HCT116 (cell line): Measurements from ENCODE around the gene PDIA2. TPM values are rescaled to one million over a fixed set of nuclear protein-coding genes. Genes with fewer than 3 reads are reported as not detected.

Experiments
- ATAC-seq: fragments of 200-7000 bp; cut with Tn5 transposase; 2 replicates; pipeline ENCODE4 v1.9.1; 2020; ENCODE audit warnings: mild to moderate bottlenecking, moderate library complexity
- BruUV-seq: library from RNA; stranded (reverse); fragments of 400-500 nt; replicated peaks from 2 replicates; lab custom pipeline; 2021; lab: Mats Ljungman, UMichigan
- CTCF ChIA-PET: fragments of 300-600 bp; sonication (Branson Sonifier 250); formaldehyde crosslinking; loops from one replicate; lab custom pipeline; 2021; ENCODE audit warnings: antibody characterized with exemption; lab: Charles Lee
- POLR2A ChIA-PET: fragments of 300-600, 350-600 bp; sonication (Branson Sonifier 250); formaldehyde crosslinking; loops from one replicate; lab custom pipeline; 2021; ENCODE audit warnings: antibody characterized with exemption; lab: Charles Lee
- RAD21 ChIA-PET, 2 experiments: fragments of 300-600 bp; sonication (Branson Sonifier 250); formaldehyde crosslinking; loops; one replicate each; lab custom pipeline; 2023; ENCODE audit warnings: low total read pairs in 2 of 2; ENCODE audit not compliant: uncharacterized antibody in 2 of 2, unreplicated experiment in 2 of 2, low non-redundant PET in 1 of 2; lab: Charles Lee
- DNase-seq: peaks from one replicate; pipeline ENCODE4 v3.0.0-alpha.2; 2010; ENCODE audit warnings: low read depth, low spot score
- H2AFZ ChIP-seq: fragments of 200-600 bp; shearing (Covaris generic), sonication (generic); 2 replicates; pipeline ENCODE4 v1.6.1; 2017; ENCODE audit warnings: low read depth, mixed run types, mixed read lengths, antibody characterized with exemption, low read length; ENCODE audit not compliant: poor library complexity, severe bottlenecking
- H3K27ac ChIP-seq: 2 replicates; pipeline ENCODE4 v1.5.1; 2012; ENCODE audit warnings: low read depth, low read length
- H3K27me3 ChIP-seq: fragments of 200-600 bp; sonication (generic); 2 replicates; pipeline ENCODE4 v1.6.1; 2016; ENCODE audit warnings: mixed run types, low read length, mixed read lengths; ENCODE audit not compliant: insufficient read depth
- H3K36me3 ChIP-seq, 2 experiments: fragments of 200-500 bp in 1 of 2; fragments of 200-600 bp in 1 of 2; sonication (Bioruptor generic) in 1 of 2; sonication (generic) in 1 of 2; 2 replicates each; pipeline versions ENCODE4 v1.5.1 to v1.6.1; 2014 to 2016; ENCODE audit warnings: low read length in 2 of 2, inconsistent platforms in 1 of 2, mixed read lengths in 1 of 2, mixed run types in 1 of 2; ENCODE audit not compliant: insufficient read depth in 2 of 2, control insufficient read depth in 1 of 2
- H3K4me1 ChIP-seq, 2 experiments: fragments of 200-600 bp in 1 of 2; sonication (generic) in 1 of 2; 2 replicates each; pipeline versions ENCODE4 v1.5.1 to v1.6.1; 2012 to 2017; ENCODE audit warnings: low read length in 2 of 2, inconsistent platforms in 1 of 2, mild to moderate bottlenecking in 1 of 2, mixed read lengths in 1 of 2, mixed run types in 1 of 2, moderate library complexity in 1 of 2; ENCODE audit not compliant: insufficient read depth in 2 of 2, control insufficient read depth in 1 of 2
- H3K4me2 ChIP-seq: fragments of 200-600 bp; sonication (generic); 2 replicates; pipeline ENCODE4 v1.6.1; 2017; ENCODE audit warnings: mixed run types, low read length, mixed read lengths
- H3K4me3 ChIP-seq, 2 experiments: fragments of 200-600 bp in 1 of 2; sonication (generic) in 1 of 2; replicated peaks in 1 of 2; 2 replicates each; pipeline ENCODE4 v1.5.1; 2011 to 2016; ENCODE audit warnings: low read length in 2 of 2, control low read depth in 1 of 2, low read depth in 1 of 2, mild to moderate bottlenecking in 1 of 2, mixed read lengths in 1 of 2, mixed run types in 1 of 2
- H3K79me2 ChIP-seq: fragments of 200-600 bp; sonication (generic); 2 replicates; pipeline ENCODE4 v1.6.1; 2017; ENCODE audit warnings: mild to moderate bottlenecking, mixed run types, low read length, moderate library complexity, mixed read lengths; ENCODE audit not compliant: insufficient read depth
- H3K9ac ChIP-seq: fragments of 200-600 bp; sonication (generic); 2 replicates; pipeline ENCODE4 v1.6.1; 2016; ENCODE audit warnings: low read length, mixed read lengths
- H3K9me2 ChIP-seq: fragments of 200-600 bp; sonication (generic), shearing (Covaris generic); 2 replicates; pipeline ENCODE4 v1.6.1; 2017; ENCODE audit warnings: mixed run types, mild to moderate bottlenecking, moderate library complexity; ENCODE audit not compliant: insufficient read depth
- H3K9me3 ChIP-seq, 2 experiments: fragments of 200-500 bp in 1 of 2; fragments of 200-600 bp in 1 of 2; sonication (Bioruptor generic) in 1 of 2; sonication (generic) in 1 of 2; 2 replicates each; pipeline ENCODE4 v1.6.1; 2014 to 2017; ENCODE audit warnings: low read length in 2 of 2, mixed read lengths in 2 of 2, inconsistent platforms in 1 of 2, low read depth in 1 of 2, mild to moderate bottlenecking in 1 of 2, mixed run types in 1 of 2, moderate library complexity in 1 of 2; ENCODE audit not compliant: control insufficient read depth in 1 of 2, insufficient read depth in 1 of 2
- H4K20me1 ChIP-seq: fragments of 200-600 bp; sonication (generic), shearing (Covaris generic); 2 replicates; pipeline ENCODE4 v1.6.1; 2017; ENCODE audit warnings: mixed run types, mild to moderate bottlenecking, moderate library complexity; ENCODE audit not compliant: insufficient read depth
- CBX3 ChIP-seq: IDR thresholded peaks from 2 replicates; pipeline ENCODE4 v1.6.1; 2012; ENCODE audit warnings: low read depth
- CTCF ChIP-seq, 3 experiments: fragments of 200-600 bp in 1 of 3; sonication (generic) in 1 of 3; IDR thresholded peaks in 2 of 3; conservative IDR thresholded peaks in 1 of 3; 2 replicates each; pipeline ENCODE4 v1.5.1; 2012 to 2017; ENCODE audit warnings: low read depth in 2 of 3, low read length in 2 of 3, antibody characterized with exemption in 1 of 3, borderline replicate concordance in 1 of 3, control low read depth in 1 of 3, mild to moderate bottlenecking in 1 of 3, mixed read lengths in 1 of 3, mixed run types in 1 of 3, moderate library complexity in 1 of 3; ENCODE audit not compliant: insufficient read depth in 1 of 3
- EGR1 ChIP-seq: IDR thresholded peaks from 2 replicates; pipeline ENCODE4 v1.6.1; 2012; ENCODE audit warnings: low read depth
- ELF1 ChIP-seq: IDR thresholded peaks from 2 replicates; pipeline ENCODE4 v1.6.1; 2012; ENCODE audit warnings: low read depth, borderline replicate concordance
- EZH2 ChIP-seq: fragments of 200-600 bp; sonication (generic); IDR thresholded peaks from 2 replicates; pipeline ENCODE4 v1.6.1; 2017; ENCODE audit warnings: antibody characterized with exemption, mixed run types
- EZH2phosphoT487 ChIP-seq: fragments of 200-600 bp; IDR thresholded peaks from 2 replicates; pipeline ENCODE4 v1.6.1; 2018; ENCODE audit warnings: antibody characterized with exemption, borderline replicate concordance
- FOSL1 ChIP-seq: IDR thresholded peaks from 2 replicates; pipeline ENCODE4 v1.6.1; 2012; ENCODE audit warnings: low read depth
- JUND ChIP-seq: IDR thresholded peaks from 2 replicates; pipeline ENCODE4 v1.6.1; 2012
- POLR2A ChIP-seq: IDR thresholded peaks from 2 replicates; pipeline ENCODE4 v1.7.0; 2011; ENCODE audit warnings: borderline replicate concordance; ENCODE audit not compliant: insufficient read depth, insufficient read length; ENCODE audit errors: extremely low read depth
- RAD21 ChIP-seq: IDR thresholded peaks from 2 replicates; pipeline ENCODE4 v1.6.1; 2012; ENCODE audit warnings: low read depth, mild to moderate bottlenecking
- SP1 ChIP-seq: IDR thresholded peaks from 2 replicates; pipeline ENCODE4 v1.6.1; 2012; ENCODE audit warnings: low read depth
- SRF ChIP-seq: IDR thresholded peaks from 2 replicates; pipeline ENCODE4 v1.6.1; 2012; ENCODE audit warnings: low read depth
- TCF7L2 ChIP-seq: IDR thresholded peaks from 2 replicates; pipeline ENCODE4 v1.7.0; 2011; ENCODE audit warnings: borderline replicate concordance, inconsistent platforms; ENCODE audit not compliant: insufficient read depth, insufficient read length; ENCODE audit errors: extremely low read depth
- YY1 ChIP-seq: IDR thresholded peaks from 2 replicates; pipeline ENCODE4 v1.6.1; 2011; ENCODE audit warnings: low read length, low read depth, moderate library complexity, mild to moderate bottlenecking; ENCODE audit not compliant: insufficient replicate concordance; ENCODE audit errors: extremely low read depth
- ZBTB33 ChIP-seq: IDR thresholded peaks from 2 replicates; pipeline ENCODE4 v1.6.1; 2011; ENCODE audit warnings: mild to moderate bottlenecking, low read length, moderate library complexity; ENCODE audit not compliant: insufficient replicate concordance; ENCODE audit errors: extremely low read depth
- ZNF274 ChIP-seq: fragments of 200-500 bp; sonication (Bioruptor generic); IDR thresholded peaks from 2 replicates; pipeline ENCODE4 v1.6.1; 2014; ENCODE audit warnings: mild to moderate bottlenecking, low read depth, low read length, inconsistent platforms
- intact Hi-C: fragments of 100-400 bp; cut with micrococcal nuclease; formaldehyde crosslinking; loops from 2 replicates; pipeline ENCODE4 v1.10.0; 2022
- total RNA-seq: library from RNA; stranded (reverse); gene quantifications from one replicate; pipeline ENCODE4 v1.2.1, GENCODE V29; 2021; ENCODE audit not compliant: unreplicated experiment

The PDIA2 gene
- total RNA-seq, 1 experiment from 2014 or later, result 0.93 TPM

GRCh38 chr16:265002-265529 lies 17.9 kb upstream of the PDIA2 start:
- no peaks in the 10 kb centered on the region for H3K36me3 ChIP-seq
- no peak overlapping the region for H3K9ac ChIP-seq
- H3K4me2 ChIP-seq, result no peak overlapping the region
- TF ChIP-seq POLR2A, result no peak
- no peak for TF ChIP-seq EZH2phosphoT487
- TF ChIP-seq EZH2, result no peak
- intact Hi-C loops, result no loop called here
- H3K4me1 ChIP-seq, result no peaks in the 10 kb centered on the region
- RAD21 ChIA-PET, result no interaction called here
- H4K20me1 ChIP-seq, result no peaks in the 10 kb centered on the region
- CTCF ChIA-PET, result no interaction called here
- ATAC-seq (no peak), DNase-seq (no peak)
- no peak overlapping the region for H3K27ac ChIP-seq
- no peaks in the 10 kb centered on the region for H3K79me2 ChIP-seq
- no peak overlapping the region for H2AFZ ChIP-seq
- H3K9me3 ChIP-seq, result no peaks in the 10 kb centered on the region
- no peaks in the 10 kb centered on the region for H3K9me2 ChIP-seq
- no TSS peak for BruUV-seq
- H3K4me3 ChIP-seq, result no peak overlapping the region
- POLR2A ChIA-PET, result no interaction called here
- no peaks in the 10 kb centered on the region for H3K27me3 ChIP-seq

- POLR2A ChIA-PET, result no interaction called here
- no peaks in the 10 kb centered on the region for H3K36me3 ChIP-seq
- H3K9ac ChIP-seq, result no peak overlapping the region
- no peak overlapping the region for H3K4me3 ChIP-seq
- no peaks in the 10 kb centered on the region for H3K9me3 ChIP-seq
- H2AFZ ChIP-seq, result no peak overlapping the region
- TF ChIP-seq JUND, result no peak
- no peak for TF ChIP-seq ZNF274
- no peak for TF ChIP-seq POLR2A
- TF ChIP-seq TCF7L2, result no peak
- no peak for TF ChIP-seq CTCF (IDR thresholded peaks at IDR 0.05 in 2 of 3, conservative IDR thresholded peaks at IDR 0.05 in 1 of 3; ENCODE audit: borderline replicate concordance in 1 of 3, insufficient read depth in 1 of 3, low read depth in 2 of 3, low read length in 2 of 3)
- TF ChIP-seq YY1, result no peak
- TF ChIP-seq SRF, result no peak
- no peak for TF ChIP-seq EGR1
- TF ChIP-seq CBX3, result no peak
- no peak for TF ChIP-seq ELF1
- no peak for TF ChIP-seq RAD21
- no peak for TF ChIP-seq ZBTB33
- TF ChIP-seq SP1, result no peak
- no peak for TF ChIP-seq FOSL1
- no peak for DNase-seq
- no peak for ATAC-seq
- no peak overlapping the region for H3K4me2 ChIP-seq
- BruUV-seq, result no TSS peak
- intact Hi-C loops, result no loop called here
- H3K9me2 ChIP-seq, result no peaks in the 10 kb centered on the region
- H3K79me2 ChIP-seq, result no peaks in the 10 kb centered on the region
- CTCF ChIA-PET, result no interaction called here
- no peaks in the 10 kb centered on the region for H4K20me1 ChIP-seq
- H3K27ac ChIP-seq, result no peak overlapping the region
- RAD21 ChIA-PET, result no interaction called here
- H3K4me1 ChIP-seq, result no peaks in the 10 kb centered on the region
- H3K27me3 ChIP-seq, result no peaks in the 10 kb centered on the region
Observed at GRCh38 chr16:265711-266110, 17.3 kb upstream of the PDIA2 start.
